ENCODE measurements around the gene TCIRG1.

- TF ChIP-seq CTCF (IDR thresholded peaks at IDR 0.05; ENCODE audit: poor library complexity) (no peak), EZH2 (IDR thresholded peaks at IDR 0.05; ENCODE audit: borderline replicate concordance) (no peak), EZH2phosphoT487 (IDR thresholded peaks at IDR 0.05; ENCODE audit: low read depth, severe bottlenecking, unreplicated experiment) (no peak)
These were observed 3.5 kb upstream of the TCIRG1 start for GRCh38 chr11:68035266-68035876.

All from hepatocyte (in vitro differentiated cells).